ENCODE data around the gene PROS1.
"Not testable (repeated sequence)": the region's sequence is repeated elsewhere in the genome, so short reads cannot be mapped to it uniquely, and the experiment has no call there.

The PROS1 gene

GRCh38 chr3:93962798-93963197 lies 10.9 kb downstream of the PROS1 start:
- Histone ChIP-seq H3K9ac (ENCODE audit: low read length) (no peak overlapping the region), H3K4me3 (ENCODE audit: low read length) (no peak overlapping the region), H3K27me3 (ENCODE audit: control insufficient read depth, insufficient read depth, low read length) (no peaks in the 10 kb centered on the region), H3K9me3 (ENCODE audit: control insufficient read depth, low read length) (no peaks in the 10 kb centered on the region), H3K4me1 (ENCODE audit: control insufficient read depth, insufficient read depth, low read length) (no peaks in the 10 kb centered on the region), H3K36me3 (ENCODE audit: control insufficient read depth, insufficient read depth, low read length) (no peaks in the 10 kb centered on the region)

GRCh38 chr3:93961489-93961888 lies 12.2 kb downstream of the PROS1 start:
- Histone ChIP-seq H3K36me3 (ENCODE audit: control insufficient read depth, insufficient read depth, low read length) (no peaks in the 10 kb centered on the region), H3K9ac (ENCODE audit: low read length) (no peak overlapping the region), H3K27me3 (ENCODE audit: control insufficient read depth, insufficient read depth, low read length) (no peaks in the 10 kb centered on the region), H3K9me3 (ENCODE audit: control insufficient read depth, low read length) (no peaks in the 10 kb centered on the region), H3K4me1 (ENCODE audit: control insufficient read depth, insufficient read depth, low read length) (no peaks in the 10 kb centered on the region), H3K4me3 (ENCODE audit: low read length) (no peak overlapping the region)

GRCh38 chr3:93961026-93961425 lies 12.7 kb downstream of the PROS1 start:
- Histone ChIP-seq H3K27me3 (ENCODE audit: control insufficient read depth, insufficient read depth, low read length) (no peaks in the 10 kb centered on the region), H3K4me1 (ENCODE audit: control insufficient read depth, insufficient read depth, low read length) (no peaks in the 10 kb centered on the region), H3K9ac (ENCODE audit: low read length) (no peak overlapping the region), H3K36me3 (ENCODE audit: control insufficient read depth, insufficient read depth, low read length) (no peaks in the 10 kb centered on the region), H3K9me3 (ENCODE audit: control insufficient read depth, low read length) (no peaks in the 10 kb centered on the region), H3K4me3 (ENCODE audit: low read length) (no peak overlapping the region)

GRCh38 chr3:93949958-93950357 lies 23.7 kb downstream of the PROS1 start:
- not testable (repeated sequence) for H3K36me3 ChIP-seq (ENCODE audit: control insufficient read depth, insufficient read depth, low read length); H3K9ac ChIP-seq (ENCODE audit: low read length); H3K27me3 ChIP-seq (ENCODE audit: control insufficient read depth, insufficient read depth, low read length); H3K4me3 ChIP-seq (ENCODE audit: low read length); H3K9me3 ChIP-seq (ENCODE audit: control insufficient read depth, low read length); H3K4me1 ChIP-seq (ENCODE audit: control insufficient read depth, insufficient read depth, low read length)

- not testable (repeated sequence) for H3K4me3 ChIP-seq (ENCODE audit: low read length); H3K9ac ChIP-seq (ENCODE audit: low read length); H3K36me3 ChIP-seq (ENCODE audit: control insufficient read depth, insufficient read depth, low read length); H3K27me3 ChIP-seq (ENCODE audit: control insufficient read depth, insufficient read depth, low read length); H3K9me3 ChIP-seq (ENCODE audit: control insufficient read depth, low read length); H3K4me1 ChIP-seq (ENCODE audit: control insufficient read depth, insufficient read depth, low read length)
These were observed 36.2 kb downstream of the PROS1 start for GRCh38 chr3:93937485-93937884.

GRCh38 chr3:93936549-93936948 lies 37.1 kb downstream of the PROS1 start:
- H3K9ac ChIP-seq (ENCODE audit: low read length), result no peak overlapping the region

DNA sequence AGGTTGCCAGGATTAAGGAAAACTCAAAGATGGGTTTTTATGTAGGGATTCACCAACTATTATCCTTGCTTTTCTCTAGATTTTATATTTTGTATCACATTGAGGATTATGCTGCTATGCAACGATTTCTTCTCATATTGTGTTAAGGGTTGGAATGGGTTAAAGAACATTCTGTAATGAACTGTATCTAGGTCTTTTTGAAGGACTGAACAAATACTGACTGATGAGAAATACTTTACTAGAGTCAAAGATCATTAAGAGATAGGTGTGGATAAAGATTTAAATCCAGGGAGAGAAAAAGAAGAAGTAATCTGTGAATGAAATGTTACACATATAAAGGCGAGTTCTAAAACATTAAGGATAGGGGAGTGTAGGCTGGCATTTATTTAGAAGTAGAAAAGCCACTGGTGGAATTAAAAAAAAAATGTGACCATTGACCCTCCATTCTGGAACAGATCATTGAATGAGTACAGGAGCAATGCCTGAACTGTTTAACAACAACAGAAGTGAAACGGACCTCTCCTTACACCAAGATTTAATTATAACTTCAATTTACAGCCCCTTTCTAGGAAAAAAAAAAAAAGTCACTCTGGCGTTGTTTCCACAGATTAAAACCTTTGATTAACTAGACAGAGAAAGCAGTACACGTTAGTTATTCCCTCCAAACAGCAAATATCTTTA lies 39.2 kb downstream of the PROS1 start:
- Histone ChIP-seq H3K27me3 (ENCODE audit: control insufficient read depth, insufficient read depth, low read length) (no peaks in the 10 kb centered on the region), H3K9ac (ENCODE audit: low read length) (no peak overlapping the region), H3K4me1 (ENCODE audit: control insufficient read depth, insufficient read depth, low read length) (no peaks in the 10 kb centered on the region), H3K9me3 (ENCODE audit: control insufficient read depth, low read length) (no peaks in the 10 kb centered on the region), H3K4me3 (ENCODE audit: low read length) (no peak overlapping the region), H3K36me3 (ENCODE audit: control insufficient read depth, insufficient read depth, low read length) (no peaks in the 10 kb centered on the region)

More at GRCh38 chr3:93936549-93936948, 37.1 kb downstream of the PROS1 start:
- H3K27me3 ChIP-seq (ENCODE audit: control insufficient read depth, insufficient read depth, low read length), result no peaks in the 10 kb centered on the region
- H3K4me3 ChIP-seq (ENCODE audit: low read length), result no peak overlapping the region
- H3K4me1 ChIP-seq (ENCODE audit: control insufficient read depth, insufficient read depth, low read length), result no peaks in the 10 kb centered on the region
- no peaks in the 10 kb centered on the region for H3K36me3 ChIP-seq (ENCODE audit: control insufficient read depth, insufficient read depth, low read length)
- no peaks in the 10 kb centered on the region for H3K9me3 ChIP-seq (ENCODE audit: control insufficient read depth, low read length)

- Histone ChIP-seq H3K36me3 (ENCODE audit: control insufficient read depth, insufficient read depth, low read length) (no peaks in the 10 kb centered on the region), H3K9ac (ENCODE audit: low read length) (no peak overlapping the region), H3K4me1 (ENCODE audit: control insufficient read depth, insufficient read depth, low read length) (no peaks in the 10 kb centered on the region), H3K27me3 (ENCODE audit: control insufficient read depth, insufficient read depth, low read length) (no peaks in the 10 kb centered on the region), H3K9me3 (ENCODE audit: control insufficient read depth, low read length) (no peaks in the 10 kb centered on the region), H3K4me3 (ENCODE audit: low read length) (no peak overlapping the region)
These were observed 42.0 kb downstream of the PROS1 start for GRCh38 chr3:93931597-93932229.

GRCh38 chr3:93930041-93930440 lies 43.7 kb downstream of the PROS1 start:
- no peaks in the 10 kb centered on the region for H3K9me3 ChIP-seq (ENCODE audit: control insufficient read depth, low read length)
- H3K36me3 ChIP-seq (ENCODE audit: control insufficient read depth, insufficient read depth, low read length), result no peaks in the 10 kb centered on the region
- no peak overlapping the region for H3K9ac ChIP-seq (ENCODE audit: low read length)
- H3K27me3 ChIP-seq (ENCODE audit: control insufficient read depth, insufficient read depth, low read length), result no peaks in the 10 kb centered on the region
- no peak overlapping the region for H3K4me3 ChIP-seq (ENCODE audit: low read length)
- no peaks in the 10 kb centered on the region for H3K4me1 ChIP-seq (ENCODE audit: control insufficient read depth, insufficient read depth, low read length)

DNA sequence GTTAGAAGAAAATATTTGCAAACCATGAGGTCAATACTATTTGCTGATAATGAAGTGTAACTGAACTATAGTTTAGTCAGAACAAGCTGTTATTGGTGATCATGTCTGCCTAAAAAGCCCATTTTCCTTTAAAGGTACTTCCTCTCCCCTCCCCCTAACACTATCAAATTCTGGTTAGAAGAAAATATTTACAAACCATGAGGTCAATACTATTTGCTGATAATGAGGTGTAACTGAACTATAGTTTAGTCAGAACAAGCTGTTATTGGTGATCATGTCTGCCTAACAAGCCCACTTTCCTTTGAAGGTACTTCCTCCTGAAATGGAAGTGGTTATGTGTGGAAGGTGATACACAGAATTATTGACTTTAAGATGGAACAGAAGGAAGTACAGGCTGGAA lies 46.9 kb downstream of the PROS1 start:
- no peaks in the 10 kb centered on the region for H3K27me3 ChIP-seq (ENCODE audit: control insufficient read depth, insufficient read depth, low read length)
- H3K9ac ChIP-seq (ENCODE audit: low read length), result no peak overlapping the region
- H3K9me3 ChIP-seq (ENCODE audit: control insufficient read depth, low read length), result no peaks in the 10 kb centered on the region
- H3K36me3 ChIP-seq (ENCODE audit: control insufficient read depth, insufficient read depth, low read length), result no peaks in the 10 kb centered on the region
- no peak overlapping the region for H3K4me3 ChIP-seq (ENCODE audit: low read length)
- H3K4me1 ChIP-seq (ENCODE audit: control insufficient read depth, insufficient read depth, low read length), result no peaks in the 10 kb centered on the region

DNA sequence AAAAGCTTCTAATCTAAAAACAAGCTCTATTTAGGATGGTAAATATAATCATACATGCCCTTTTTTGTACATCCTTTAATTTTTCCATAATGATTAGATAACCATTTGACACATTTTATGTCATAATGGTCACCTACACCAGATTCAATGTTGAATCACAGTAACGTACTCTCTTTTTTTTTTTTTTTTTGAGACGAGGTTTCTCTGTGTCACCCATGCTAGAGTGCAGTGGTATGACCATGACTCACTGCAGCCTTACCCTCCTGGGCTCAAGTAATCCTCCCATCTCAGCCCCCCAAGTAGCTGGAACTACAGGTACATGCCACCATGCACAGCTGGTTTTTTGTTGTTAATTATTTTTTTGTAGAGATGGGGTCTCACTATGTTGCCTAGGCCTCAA lies 49.2 kb downstream of the PROS1 start:
- Histone ChIP-seq H3K9ac (ENCODE audit: low read length) (no peak overlapping the region), H3K4me3 (ENCODE audit: low read length) (no peak overlapping the region), H3K36me3 (ENCODE audit: control insufficient read depth, insufficient read depth, low read length) (no peaks in the 10 kb centered on the region)

GRCh38 chr3:93923006-93923405 lies 50.7 kb downstream of the PROS1 start:
- H3K4me1 ChIP-seq (ENCODE audit: control insufficient read depth, insufficient read depth, low read length), result no peaks in the 10 kb centered on the region
- no peak overlapping the region for H3K4me3 ChIP-seq (ENCODE audit: low read length)
- no peak overlapping the region for H3K9ac ChIP-seq (ENCODE audit: low read length)
- H3K27me3 ChIP-seq (ENCODE audit: control insufficient read depth, insufficient read depth, low read length), result no peaks in the 10 kb centered on the region
- no peaks in the 10 kb centered on the region for H3K36me3 ChIP-seq (ENCODE audit: control insufficient read depth, insufficient read depth, low read length)
- no peaks in the 10 kb centered on the region for H3K9me3 ChIP-seq (ENCODE audit: control insufficient read depth, low read length)

More for the DNA sequence above, 49.2 kb downstream of the PROS1 start:
- Histone ChIP-seq H3K4me1 (ENCODE audit: control insufficient read depth, insufficient read depth, low read length) (no peaks in the 10 kb centered on the region), H3K27me3 (ENCODE audit: control insufficient read depth, insufficient read depth, low read length) (no peaks in the 10 kb centered on the region), H3K9me3 (ENCODE audit: control insufficient read depth, low read length) (no peaks in the 10 kb centered on the region)
